ENCODE measurements around the gene SOX5. TPM values are rescaled to one million over a fixed set of nuclear protein-coding genes. Genes with fewer than 3 reads are reported as not detected.
"Not testable (repeated sequence)": the region's sequence is repeated elsewhere in the genome, so short reads cannot be mapped to it uniquely, and the experiment has no call there.

The SOX5 gene
- total RNA-seq, 1 donor, result 0.94 TPM

DNA sequence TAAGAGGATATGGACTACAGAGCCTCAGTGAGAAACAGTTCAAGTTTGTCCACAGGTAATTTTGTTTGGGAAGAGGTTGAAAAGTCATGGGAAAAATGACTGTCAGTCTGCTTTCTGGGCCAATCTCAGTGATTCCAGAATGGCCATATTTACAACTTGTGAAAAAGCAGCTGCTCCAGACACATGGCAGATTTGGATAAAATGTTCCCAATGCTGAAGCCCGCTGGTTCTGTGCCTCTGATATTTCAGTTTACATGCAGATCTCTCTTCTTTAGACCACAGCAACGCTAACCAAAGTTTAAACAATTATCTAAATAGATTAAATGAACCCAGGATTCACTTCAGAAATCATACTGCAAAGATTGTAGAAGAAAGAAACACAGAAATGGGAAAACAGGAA is 222.8 kb downstream of the SOX5 start:
- no peaks in the 10 kb centered on the region for H3K9me3 ChIP-seq (ENCODE audit: low read depth, low read length)
- no peaks in the 10 kb centered on the region for H3K27me3 ChIP-seq (ENCODE audit: insufficient read depth, low read length)
- H3K4me3 ChIP-seq (ENCODE audit: low read length), result no peak overlapping the region
- H3K4me1 ChIP-seq (ENCODE audit: insufficient read depth, low read length), result no peaks in the 10 kb centered on the region

DNA sequence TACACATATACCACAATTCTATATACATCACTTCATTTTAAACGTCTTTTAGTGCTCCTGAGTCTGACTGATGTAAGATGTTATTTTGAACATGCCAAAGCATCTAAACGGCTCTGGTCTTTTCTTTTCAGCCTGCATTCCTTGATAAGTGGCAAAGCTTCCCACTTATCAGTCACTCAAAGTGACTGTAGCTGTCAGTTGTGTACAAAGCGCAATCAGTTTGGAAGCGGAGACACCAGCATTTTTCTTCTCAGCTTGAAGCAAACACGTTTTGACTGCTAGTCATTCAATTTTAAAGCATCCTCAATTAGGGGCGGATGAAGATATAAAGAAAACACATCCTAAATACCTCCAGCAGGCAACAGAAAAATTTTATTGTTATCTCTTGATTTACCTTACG is 226.8 kb downstream of the SOX5 start:
- Histone ChIP-seq H3K4me3 (ENCODE audit: low read length) (no peak overlapping the region), H3K27me3 (ENCODE audit: insufficient read depth, low read length) (no peaks in the 10 kb centered on the region), H3K9me3 (ENCODE audit: low read depth, low read length) (no peaks in the 10 kb centered on the region), H3K4me1 (ENCODE audit: insufficient read depth, low read length) (no peaks in the 10 kb centered on the region)

DNA sequence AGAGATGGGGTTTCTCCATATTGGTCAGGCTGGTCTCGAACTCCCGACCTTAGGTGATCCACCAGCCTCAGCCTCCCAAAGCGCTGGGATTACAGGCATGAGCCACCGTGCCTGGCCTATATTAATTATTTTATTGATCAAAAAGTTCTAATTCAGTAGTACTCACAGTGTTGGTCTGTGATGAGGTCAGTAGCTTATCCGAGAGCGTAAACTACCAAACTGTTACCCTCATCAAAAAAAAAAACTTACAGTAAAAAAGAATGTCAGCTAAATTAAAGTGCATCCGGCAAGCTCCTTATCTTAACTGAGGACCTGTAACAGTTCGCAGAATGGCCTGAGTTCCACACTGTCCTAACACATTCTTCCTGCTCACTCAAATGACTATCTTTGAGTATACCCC is 228.2 kb downstream of the SOX5 start:
- H3K9me3 ChIP-seq (ENCODE audit: low read depth, low read length), result no peaks in the 10 kb centered on the region
- no peak overlapping the region for H3K4me3 ChIP-seq (ENCODE audit: low read length)
- no peaks in the 10 kb centered on the region for H3K27me3 ChIP-seq (ENCODE audit: insufficient read depth, low read length)
- no peaks in the 10 kb centered on the region for H3K4me1 ChIP-seq (ENCODE audit: insufficient read depth, low read length)

DNA sequence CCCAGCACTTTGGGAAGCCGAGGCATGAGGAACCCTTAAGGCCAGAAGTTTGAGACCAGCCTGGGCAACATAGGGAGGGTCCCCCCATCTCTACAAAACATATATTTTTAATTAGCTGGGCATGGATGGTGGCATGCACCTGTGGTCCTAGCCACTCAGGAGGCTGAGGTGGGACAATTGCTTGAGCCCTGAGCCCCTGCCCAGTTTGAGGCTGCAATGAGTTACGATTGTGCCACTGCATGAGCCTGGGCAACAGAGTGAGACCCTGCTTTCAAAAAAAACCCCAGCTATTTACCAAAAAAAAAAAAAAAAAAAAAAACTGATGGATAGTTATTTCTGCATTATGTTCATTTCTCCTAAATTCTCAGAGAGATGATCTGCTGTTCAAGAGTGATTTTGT is 230.0 kb downstream of the SOX5 start:
- H3K4me1 ChIP-seq (ENCODE audit: insufficient read depth, low read length), result no peaks in the 10 kb centered on the region
- no peaks in the 10 kb centered on the region for H3K9me3 ChIP-seq (ENCODE audit: low read depth, low read length)
- no peaks in the 10 kb centered on the region for H3K27me3 ChIP-seq (ENCODE audit: insufficient read depth, low read length)
- no peak overlapping the region for H3K4me3 ChIP-seq (ENCODE audit: low read length)

DNA sequence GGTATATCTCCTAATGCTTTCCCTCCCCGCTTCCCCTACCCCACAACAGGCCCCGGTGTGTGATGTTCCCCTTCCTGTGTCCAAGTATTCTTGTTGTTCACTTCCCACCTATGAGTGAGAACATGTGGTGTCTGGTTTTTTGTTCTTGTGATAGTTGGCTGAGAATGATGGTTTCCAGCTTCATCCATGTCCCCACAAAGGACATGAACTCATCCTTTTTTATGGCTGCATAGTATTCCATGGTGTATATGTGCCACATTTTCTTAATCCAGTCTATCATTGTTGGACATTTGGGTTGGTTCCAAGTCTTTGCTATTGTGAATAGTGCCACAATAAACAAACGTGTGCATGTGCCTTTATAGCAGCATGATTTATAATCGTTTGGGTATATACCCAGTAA is 239.1 kb downstream of the SOX5 start:
- H3K4me3 ChIP-seq (ENCODE audit: low read length); H3K4me1 ChIP-seq (ENCODE audit: insufficient read depth, low read length); H3K9me3 ChIP-seq (ENCODE audit: low read depth, low read length); H3K27me3 ChIP-seq (ENCODE audit: insufficient read depth, low read length): not testable (repeated sequence)

DNA sequence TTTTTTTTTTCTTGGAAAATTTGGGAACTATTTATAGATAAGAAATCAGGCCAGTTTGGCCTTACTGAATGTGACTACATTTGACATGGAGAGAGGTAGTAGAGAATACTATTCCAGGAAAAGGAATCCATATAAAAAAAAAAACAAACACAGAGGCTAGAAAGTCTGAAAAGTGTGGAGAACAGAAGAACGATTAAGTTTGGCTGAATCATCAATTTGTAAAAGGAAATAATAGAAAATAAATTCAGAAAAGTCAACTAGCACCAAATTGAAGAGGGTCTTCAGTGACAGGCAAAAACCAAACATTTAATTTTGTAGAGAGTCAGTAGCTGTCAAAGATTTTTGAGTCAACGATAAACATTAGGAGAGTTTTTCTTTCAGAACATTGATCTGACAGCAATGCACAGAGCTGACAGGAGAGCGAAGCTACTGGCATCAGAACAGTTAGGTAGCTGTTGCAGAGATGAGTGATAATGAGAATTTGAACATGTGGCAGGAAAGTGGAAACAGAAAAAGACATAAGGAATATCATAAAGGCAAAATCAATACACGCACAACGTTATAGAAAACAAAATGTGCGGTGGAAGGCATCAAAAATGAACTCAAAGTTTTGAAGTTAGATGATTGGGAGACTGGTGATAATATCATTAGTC is 241.2 kb downstream of the SOX5 start:
- peaks cover 6% of the 10 kb centered on the region for H3K9me3 ChIP-seq (ENCODE audit: low read depth, low read length)
- no peaks in the 10 kb centered on the region for H3K27me3 ChIP-seq (ENCODE audit: insufficient read depth, low read length)
- H3K4me3 ChIP-seq (ENCODE audit: low read length), result no peak overlapping the region
- no peaks in the 10 kb centered on the region for H3K4me1 ChIP-seq (ENCODE audit: insufficient read depth, low read length)

DNA sequence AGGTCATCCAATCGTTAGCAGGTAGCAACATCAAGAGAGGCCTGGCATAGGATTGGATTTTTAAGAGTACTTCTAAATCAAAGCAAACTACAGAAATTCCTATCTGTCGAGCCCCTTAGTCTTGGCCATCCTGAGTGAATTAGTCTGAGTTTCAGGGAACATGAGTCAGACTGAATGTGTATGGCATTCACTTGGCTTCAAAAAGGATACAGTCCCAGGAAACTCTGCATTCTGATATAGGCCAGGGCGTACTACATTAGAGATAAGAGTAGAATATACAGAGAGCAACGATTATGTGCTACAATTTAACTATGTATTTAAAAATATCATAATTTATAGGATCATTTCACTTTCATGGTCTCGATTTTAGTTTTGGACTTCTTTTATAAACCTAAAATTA is 242.2 kb downstream of the SOX5 start:
- Histone ChIP-seq H3K9me3 (ENCODE audit: low read depth, low read length) (peaks cover 6% of the 10 kb centered on the region), H3K4me1 (ENCODE audit: insufficient read depth, low read length) (no peaks in the 10 kb centered on the region), H3K4me3 (ENCODE audit: low read length) (no peak overlapping the region), H3K27me3 (ENCODE audit: insufficient read depth, low read length) (no peaks in the 10 kb centered on the region)

DNA sequence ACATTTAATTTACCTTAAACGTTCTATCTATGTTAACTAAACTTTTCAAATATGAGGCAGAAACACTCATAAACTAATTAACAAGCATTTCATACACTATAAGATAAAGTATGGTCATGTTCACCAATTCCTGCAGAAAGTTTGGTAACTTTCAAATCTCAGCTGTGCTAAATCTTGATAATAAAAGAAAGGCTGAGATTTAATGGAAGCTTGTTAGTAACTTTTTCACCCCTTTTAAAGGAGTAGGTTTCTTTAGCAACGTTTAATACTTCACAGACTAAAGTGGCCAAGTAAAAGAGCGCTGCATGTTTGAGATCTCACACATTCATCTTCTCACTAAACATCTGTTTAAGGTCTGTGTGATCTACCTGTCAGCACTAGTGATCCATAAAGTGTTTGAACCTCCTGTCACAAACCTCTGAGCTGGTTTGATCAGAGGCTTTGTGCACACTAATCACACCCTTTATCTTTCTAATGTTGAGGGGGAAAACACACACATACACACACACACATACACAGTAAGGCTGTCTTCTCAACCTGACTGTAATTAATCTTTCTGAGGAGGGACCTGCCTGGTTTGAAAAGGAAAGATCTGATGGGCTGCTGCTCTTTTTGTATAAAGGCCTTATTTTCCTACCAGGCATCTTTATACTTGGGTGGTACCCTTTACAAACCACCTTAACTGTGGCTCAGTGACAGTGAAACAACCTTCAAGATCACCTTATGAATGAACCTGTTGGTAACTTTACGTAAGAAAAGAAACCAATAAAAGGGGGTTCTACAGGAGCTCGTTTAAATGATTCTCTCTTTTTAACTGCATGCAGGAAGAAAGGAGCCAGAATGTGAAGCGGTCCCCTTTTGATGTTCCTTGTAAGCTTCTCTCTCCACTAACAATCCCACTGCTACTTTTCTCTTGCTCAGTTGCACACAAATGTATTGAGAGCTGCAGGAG is 244.2 kb downstream of the SOX5 start:
- H3K4me1 ChIP-seq (ENCODE audit: insufficient read depth, low read length), result no peaks in the 10 kb centered on the region
- no peak overlapping the region for H3K4me3 ChIP-seq (ENCODE audit: low read length)
- no peaks in the 10 kb centered on the region for H3K27me3 ChIP-seq (ENCODE audit: insufficient read depth, low read length)
- H3K9me3 ChIP-seq (ENCODE audit: low read depth, low read length), result peaks cover 6% of the 10 kb centered on the region

DNA sequence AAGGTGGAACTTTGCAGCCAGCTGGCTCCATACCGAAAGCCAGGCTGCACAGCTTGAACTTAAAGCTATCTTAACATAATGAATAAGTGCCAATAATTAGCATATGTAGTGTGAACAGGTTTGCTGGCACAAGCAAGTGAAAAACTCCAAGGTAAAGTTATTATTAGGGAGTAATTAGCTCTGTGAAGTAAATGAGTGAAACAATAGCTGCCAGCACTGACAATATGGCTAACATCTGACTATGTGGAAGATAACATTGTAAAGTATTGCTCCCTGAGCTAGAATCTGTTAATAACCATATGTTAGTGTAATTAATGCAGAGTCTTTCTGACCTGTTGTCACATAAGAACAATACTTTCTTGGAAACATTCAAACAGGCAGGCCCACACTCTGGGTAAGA is 246.4 kb downstream of the SOX5 start:
- Histone ChIP-seq H3K4me1 (ENCODE audit: insufficient read depth, low read length) (no peaks in the 10 kb centered on the region), H3K4me3 (ENCODE audit: low read length) (no peak overlapping the region), H3K27me3 (ENCODE audit: insufficient read depth, low read length) (no peaks in the 10 kb centered on the region), H3K9me3 (ENCODE audit: low read depth, low read length) (peaks cover 6% of the 10 kb centered on the region)

DNA sequence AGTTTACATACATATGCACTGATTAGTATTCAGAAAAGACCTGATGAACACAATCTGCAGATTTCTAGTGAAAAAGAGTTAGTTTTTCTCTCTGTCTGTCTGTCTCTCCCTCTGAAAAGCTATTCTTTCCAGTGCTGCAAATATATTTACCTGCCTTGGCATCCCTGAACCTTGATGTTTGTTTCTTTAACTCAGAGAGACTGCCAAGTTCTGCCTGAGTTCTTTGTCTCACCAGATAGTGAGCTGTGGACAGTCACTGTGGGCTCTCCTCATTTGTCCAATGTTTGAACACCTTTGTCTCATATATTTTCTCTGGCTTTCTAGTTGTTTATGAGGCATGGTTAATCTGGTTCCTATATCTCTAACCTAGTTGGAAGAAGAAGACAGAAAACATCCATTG is 250.4 kb downstream of the SOX5 start:
- no peaks in the 10 kb centered on the region for H3K9me3 ChIP-seq (ENCODE audit: low read depth, low read length)
- H3K4me3 ChIP-seq (ENCODE audit: low read length), result no peak overlapping the region
- H3K4me1 ChIP-seq (ENCODE audit: insufficient read depth, low read length), result no peaks in the 10 kb centered on the region
- H3K27me3 ChIP-seq (ENCODE audit: insufficient read depth, low read length), result no peaks in the 10 kb centered on the region

DNA sequence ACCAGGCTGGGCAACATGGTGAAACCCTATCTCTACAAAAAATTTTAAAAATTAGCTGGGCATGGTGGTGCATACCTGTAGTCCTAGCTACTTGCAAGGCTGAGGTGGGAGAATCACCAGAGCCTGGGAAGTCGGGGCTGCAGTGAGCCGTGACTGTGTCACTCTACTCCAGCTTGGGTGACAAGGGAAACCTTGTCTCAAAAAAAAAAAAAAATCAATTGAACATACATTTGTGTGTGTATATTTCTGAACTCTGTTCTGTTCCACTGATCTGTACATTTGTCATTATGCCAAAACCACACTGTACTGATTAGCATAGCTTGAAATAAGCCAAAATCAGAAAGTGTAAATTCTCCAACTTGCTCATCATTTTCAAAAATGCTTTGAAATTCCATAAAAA is 254.6 kb downstream of the SOX5 start:
- H3K27me3 ChIP-seq (ENCODE audit: insufficient read depth, low read length), result no peaks in the 10 kb centered on the region
- no peaks in the 10 kb centered on the region for H3K9me3 ChIP-seq (ENCODE audit: low read depth, low read length)
- no peak overlapping the region for H3K4me3 ChIP-seq (ENCODE audit: low read length)
- H3K4me1 ChIP-seq (ENCODE audit: insufficient read depth, low read length), result no peaks in the 10 kb centered on the region

DNA sequence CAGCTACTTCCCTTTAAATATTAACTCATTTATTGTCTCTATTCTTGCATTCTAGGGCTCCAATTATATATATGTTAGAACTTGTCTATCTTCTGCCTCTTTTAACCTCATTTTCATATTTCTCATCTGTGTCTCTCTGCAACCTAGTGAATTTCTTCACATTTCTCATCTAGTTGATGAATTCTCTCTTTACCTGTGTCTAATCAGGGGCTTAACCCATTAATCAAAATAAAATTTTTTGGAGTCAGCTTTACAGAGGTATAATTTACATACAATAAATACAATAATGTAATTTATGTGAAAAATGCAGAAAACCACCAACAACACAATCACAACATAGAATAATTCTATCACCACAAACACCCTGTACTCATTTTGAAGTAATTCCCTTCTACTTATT is 255.2 kb downstream of the SOX5 start:
- Histone ChIP-seq H3K4me3 (ENCODE audit: low read length) (no peak overlapping the region), H3K4me1 (ENCODE audit: insufficient read depth, low read length) (no peaks in the 10 kb centered on the region), H3K27me3 (ENCODE audit: insufficient read depth, low read length) (no peaks in the 10 kb centered on the region), H3K9me3 (ENCODE audit: low read depth, low read length) (no peaks in the 10 kb centered on the region)

DNA sequence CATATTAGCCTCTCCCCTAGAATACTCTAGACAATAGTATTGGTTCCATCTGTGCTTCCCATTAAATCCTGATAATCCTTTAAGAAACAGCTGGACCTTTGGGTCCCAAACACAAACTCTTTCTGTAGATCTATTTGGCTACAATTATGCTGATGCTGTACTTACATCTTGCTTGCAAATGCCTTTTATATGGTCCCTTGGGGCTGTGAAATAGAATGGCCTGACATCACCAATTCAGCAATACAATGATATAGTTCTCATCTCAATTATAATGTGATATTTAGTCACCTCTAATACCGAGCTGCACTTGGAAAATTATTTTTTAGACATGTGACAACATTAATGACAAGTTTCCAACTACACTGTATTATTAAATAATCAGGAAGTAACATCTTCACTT is 261.5 kb downstream of the SOX5 start:
- no peak overlapping the region for H3K4me3 ChIP-seq (ENCODE audit: low read length)
- no peaks in the 10 kb centered on the region for H3K4me1 ChIP-seq (ENCODE audit: insufficient read depth, low read length)
- no peaks in the 10 kb centered on the region for H3K27me3 ChIP-seq (ENCODE audit: insufficient read depth, low read length)
- no peaks in the 10 kb centered on the region for H3K9me3 ChIP-seq (ENCODE audit: low read depth, low read length)

DNA sequence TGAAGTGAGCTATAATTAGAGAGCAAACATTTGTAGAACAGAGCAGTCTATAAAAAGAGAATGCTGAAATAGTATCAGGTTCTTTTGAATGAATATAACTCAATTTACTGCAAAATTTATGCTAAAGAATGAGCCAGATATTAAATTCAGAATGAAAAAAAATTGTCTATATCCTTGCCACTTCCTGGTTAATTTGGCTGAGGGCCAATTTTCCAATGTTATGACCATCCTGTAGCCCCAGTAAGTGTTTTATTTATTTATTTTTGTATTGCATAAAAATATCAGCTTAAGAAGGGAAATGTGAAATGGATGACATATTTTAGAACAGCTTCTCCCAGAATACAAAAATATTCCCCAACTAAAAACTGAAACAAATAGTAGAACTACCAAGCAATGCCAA is 263.4 kb downstream of the SOX5 start:
- no peaks in the 10 kb centered on the region for H3K9me3 ChIP-seq (ENCODE audit: low read depth, low read length)
- H3K4me3 ChIP-seq (ENCODE audit: low read length), result no peak overlapping the region
- H3K4me1 ChIP-seq (ENCODE audit: insufficient read depth, low read length), result no peaks in the 10 kb centered on the region
- no peaks in the 10 kb centered on the region for H3K27me3 ChIP-seq (ENCODE audit: insufficient read depth, low read length)

DNA sequence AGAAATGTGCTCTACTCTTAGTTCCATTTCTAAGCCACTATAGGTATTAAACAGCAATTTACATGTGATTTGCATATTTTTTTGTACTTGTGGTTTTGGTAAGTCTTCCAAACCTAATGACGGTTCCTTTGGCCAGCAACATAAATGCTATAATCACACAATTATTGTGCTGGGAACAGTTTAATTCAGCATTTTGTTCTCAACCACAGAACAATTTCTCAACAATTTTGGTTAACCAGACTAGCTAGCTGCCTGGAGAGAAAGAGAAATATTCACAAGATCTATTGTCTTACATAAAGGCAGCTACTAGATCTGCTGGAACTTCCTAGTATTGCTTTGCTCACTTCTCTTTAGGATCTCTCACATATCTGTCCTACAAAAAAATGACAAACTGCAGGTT is 265.3 kb downstream of the SOX5 start:
- H3K4me3 ChIP-seq (ENCODE audit: low read length), result no peak overlapping the region
- no peaks in the 10 kb centered on the region for H3K27me3 ChIP-seq (ENCODE audit: insufficient read depth, low read length)
- H3K4me1 ChIP-seq (ENCODE audit: insufficient read depth, low read length), result no peaks in the 10 kb centered on the region
- H3K9me3 ChIP-seq (ENCODE audit: low read depth, low read length), result no peaks in the 10 kb centered on the region

DNA sequence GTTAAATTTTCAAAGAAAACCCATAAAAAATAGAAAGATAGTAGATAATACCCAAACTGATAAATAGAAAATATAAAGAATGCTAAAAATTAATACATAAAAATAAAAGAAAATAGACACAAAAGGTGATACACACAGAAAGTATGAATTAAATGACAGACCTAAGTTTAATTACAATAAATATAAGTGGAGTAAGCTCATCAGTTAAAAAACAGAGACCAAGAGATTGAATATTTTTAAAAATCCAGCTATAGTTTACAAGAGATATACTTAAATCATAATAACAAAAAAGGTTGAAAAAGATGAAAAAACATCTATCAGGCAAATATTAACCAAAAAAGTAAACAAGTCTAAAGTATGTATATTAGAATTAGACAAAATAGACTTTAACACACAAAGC is 268.2 kb downstream of the SOX5 start:
- no peaks in the 10 kb centered on the region for H3K4me1 ChIP-seq (ENCODE audit: insufficient read depth, low read length)
- H3K9me3 ChIP-seq (ENCODE audit: low read depth, low read length), result no peaks in the 10 kb centered on the region
- no peaks in the 10 kb centered on the region for H3K27me3 ChIP-seq (ENCODE audit: insufficient read depth, low read length)
- no peak overlapping the region for H3K4me3 ChIP-seq (ENCODE audit: low read length)

Measured in mononuclear cell (primary cell).